Heart left ventricle (tissue), 16 donors: Measurements from ENCODE around the gene CCDC187. TPM values are rescaled to one million over a fixed set of nuclear protein-coding genes. Genes with fewer than 3 reads are reported as not detected.

Source experiments
- ATAC-seq, 4 donors: fragments of 200-7000 bp; cut with Tn5 transposase; one replicate each; pipeline ENCODE4 v1.9.1; 2020 to 2022; ENCODE audit warnings: moderate library complexity in 4 of 4, mild to moderate bottlenecking in 3 of 4, moderate number of reproducible peaks in 1 of 4
- DNase-seq, 5 donors: peaks; one replicate each; pipeline ENCODE4 v3.0.0-alpha.2; 2020
- H3K27ac ChIP-seq, 12 donors: fragments of 200-600 bp; sonication (generic) in 4 of 12; one replicate each; pipeline versions ENCODE4 v1.5.0 to v1.8.0; 2016 to 2022; ENCODE audit warnings: mild to moderate bottlenecking in 2 of 12
- H3K27me3 ChIP-seq, 9 donors: fragments of 200-600 bp; sonication (generic) in 2 of 9; one replicate each; pipeline versions ENCODE4 v1.5.1 to v1.8.0; 2016 to 2022; ENCODE audit warnings: mild to moderate bottlenecking in 3 of 9
- H3K36me3 ChIP-seq, 9 donors: fragments of 200-600 bp; sonication (generic) in 2 of 9; one replicate each; pipeline versions ENCODE4 v1.5.0 to v1.8.0; 2018 to 2022; ENCODE audit warnings: mild to moderate bottlenecking in 2 of 9
- H3K4me1 ChIP-seq, 12 donors: fragments of 200-600 bp; sonication (generic) in 4 of 12; one replicate each; pipeline versions ENCODE4 v1.5.0 to v1.8.0; 2016 to 2022; ENCODE audit warnings: mild to moderate bottlenecking in 3 of 12
- H3K4me3 ChIP-seq, 12 donors: fragments of 200-600 bp; sonication (generic) in 4 of 12; one replicate each; pipeline versions ENCODE4 v1.5.0 to v1.8.0; 2017 to 2022; ENCODE audit warnings: mild to moderate bottlenecking in 9 of 12, moderate library complexity in 4 of 12
- H3K9me3 ChIP-seq, 12 donors: fragments of 200-600 bp; sonication (generic) in 4 of 12; one replicate each; pipeline versions ENCODE4 v1.5.0 to v1.8.0; 2016 to 2022; ENCODE audit warnings: mild to moderate bottlenecking in 1 of 12
- POLR2A ChIP-seq, 2 donors: fragments of 450-650 bp; IDR thresholded peaks; one replicate each; pipeline ENCODE4 v1.6.1; 2017; ENCODE audit warnings: antibody characterized with exemption in 2 of 2, mild to moderate bottlenecking in 2 of 2, moderate library complexity in 2 of 2
- WGBS, 4 donors: extraction: QIAGEN DNeasy Blood & Tissue Kit in 2 of 4; methylation state at CpG; one replicate each; pipeline versions ENCODE4 v1.1.5 to v1.1.7; 2013 to 2018; 5-methylcytosine and 5-hydroxymethylcytosine counted together
- intact Hi-C, 10 donors: fragments of 100-400 bp; cut with DNase I; formaldehyde crosslinking; loops; one replicate each; pipeline versions ENCODE4 v1.11.1 to v1.14.2; 2022
- polyA plus RNA-seq, 2 donors: library from polyadenylated mRNA; stranded (reverse); fragments of 200-250 nt; gene quantifications; one replicate each; pipeline ENCODE4 v1.2.3, GENCODE V29; 2013
- total RNA-seq, 9 donors: library from RNA; depleted of rRNA in 2 of 9; stranded (reverse); fragments of >200 nt in 2 of 9; fragmentation: NEBNext Ultra II Directional in 3 of 9; extraction: Animal tissue kit (Norgen Biotek cat#: 25700) in 3 of 9; gene quantifications; one replicate each; pipeline versions ENCODE4 v1.1.0 to v1.2.4, GENCODE V29; 2016 to 2023
- TF ChIP-seq, protein P1 (sequence below), 12 donors: fragments of 200-600 bp; sonication (generic) in 4 of 12; IDR thresholded peaks; one replicate each; pipeline versions ENCODE4 v1.5.0 to v1.8.0; 2018 to 2022; ENCODE audit warnings: antibody characterized with exemption in 12 of 12, mild to moderate bottlenecking in 5 of 12
- donor health status: ischemic (EF 13 %, LVEDD 7.1; RV severe dilation, severe dysfunction).
- donor health status: healthy with polysubstance abuse.
- donor health status: DM: no; HTN: yes; CAD: no.
- donor health status: DM: no; HTN: no; CAD: no.
- donor health status: ischemic (EF 25% LVEDD 6.9; RV normal size, moderate dysfunction).
- donor health status: ischemic (EF 25% LVEDD 5.7; RV mildly dilated, moderate dysfunction).
- donor health status: healthy.
- donor health status: DM: yes; HTN: yes; CAD: no.
- donor health status: ischemic (EF 35%, LVEDD 5.7; RV mildly dilated, moderate dysfunction).
- donor health status: nonischemic (EF 11% LVEDD 7.7; RV severe dilation, severe dysfunction).
- donor health status: DM: yes; HTN: yes; CAD: no.
- donor health status: PGD.
- donor health status: ischemic (EF 29% LVEDD 5.4; RV normal size, mild dysfunction).
- donor health status: nonischemic (EF 23%, LVEDD 6.1; RV moderate dilation, normal function).

Gene CCDC187
- total and polyA plus RNA-seq, 11 donors: 0.04 TPM; not detected in 10

DNA sequence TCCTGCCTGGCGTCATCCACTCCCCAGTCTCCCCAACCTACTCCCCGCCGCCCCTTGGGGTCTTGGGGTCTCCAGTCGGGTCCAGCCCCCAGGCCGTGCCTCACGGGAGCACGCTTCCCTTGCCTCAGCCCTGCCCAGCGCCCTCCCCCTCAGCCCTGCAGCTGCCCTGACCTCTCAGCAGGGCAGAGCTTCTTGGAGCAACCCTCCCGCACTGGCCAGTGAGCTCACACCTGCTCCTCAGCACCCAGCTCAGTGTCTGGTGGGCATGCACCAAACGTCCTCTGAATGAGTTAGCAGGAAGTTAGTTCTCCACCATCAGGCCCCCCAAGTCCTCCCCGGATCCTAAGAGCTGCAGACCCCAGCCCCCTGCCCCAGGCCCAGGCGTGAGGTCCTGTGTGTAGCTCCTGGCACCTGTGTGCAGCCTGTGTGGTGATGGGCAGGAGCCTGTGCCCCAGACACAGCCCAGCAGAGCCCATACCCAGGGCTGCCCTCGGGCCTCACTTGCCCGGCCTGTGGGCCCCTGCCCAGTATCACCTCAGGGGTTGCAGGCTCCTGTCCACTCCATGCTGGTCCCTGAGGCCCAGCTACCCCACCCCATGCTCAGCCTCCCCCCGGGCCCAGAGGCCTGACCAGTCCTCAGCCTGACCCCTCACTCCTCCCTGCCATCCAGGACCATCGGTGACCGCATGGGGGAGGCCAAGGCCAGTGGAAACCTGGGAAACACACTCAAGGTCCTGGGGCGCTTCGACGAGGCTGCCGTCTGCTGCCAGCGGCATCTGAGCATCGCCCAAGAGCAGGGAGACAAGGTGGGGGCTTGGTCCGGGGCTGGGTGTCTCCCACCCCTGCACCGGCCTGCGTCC lies 31.6 kb upstream of the CCDC187 start:
- ATAC-seq (peak in 1 of 4 donors; percentile 5), DNase-seq (no peak)
- Histone ChIP-seq H3K27ac (no peak overlapping the region), H3K4me1 (peaks cover 0 to 11% (median 1%) of the 10 kb centered on the region in 12 donors), H3K27me3 (no peaks in the 10 kb centered on the region), H3K36me3 (peaks cover 0 to 38% (median 8%) of the 10 kb centered on the region in 9 donors), H3K4me3 (no peak overlapping the region), H3K9me3 (no peaks in the 10 kb centered on the region)
- 85 to 90% (median 87%) methylated on average over 14 to 26 of the region's 26 CpGs for WGBS, 4 donors
- TF ChIP-seq, protein P1, sequence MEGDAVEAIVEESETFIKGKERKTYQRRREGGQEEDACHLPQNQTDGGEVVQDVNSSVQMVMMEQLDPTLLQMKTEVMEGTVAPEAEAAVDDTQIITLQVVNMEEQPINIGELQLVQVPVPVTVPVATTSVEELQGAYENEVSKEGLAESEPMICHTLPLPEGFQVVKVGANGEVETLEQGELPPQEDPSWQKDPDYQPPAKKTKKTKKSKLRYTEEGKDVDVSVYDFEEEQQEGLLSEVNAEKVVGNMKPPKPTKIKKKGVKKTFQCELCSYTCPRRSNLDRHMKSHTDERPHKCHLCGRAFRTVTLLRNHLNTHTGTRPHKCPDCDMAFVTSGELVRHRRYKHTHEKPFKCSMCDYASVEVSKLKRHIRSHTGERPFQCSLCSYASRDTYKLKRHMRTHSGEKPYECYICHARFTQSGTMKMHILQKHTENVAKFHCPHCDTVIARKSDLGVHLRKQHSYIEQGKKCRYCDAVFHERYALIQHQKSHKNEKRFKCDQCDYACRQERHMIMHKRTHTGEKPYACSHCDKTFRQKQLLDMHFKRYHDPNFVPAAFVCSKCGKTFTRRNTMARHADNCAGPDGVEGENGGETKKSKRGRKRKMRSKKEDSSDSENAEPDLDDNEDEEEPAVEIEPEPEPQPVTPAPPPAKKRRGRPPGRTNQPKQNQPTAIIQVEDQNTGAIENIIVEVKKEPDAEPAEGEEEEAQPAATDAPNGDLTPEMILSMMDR (IDR thresholded peaks at IDR 0.05): no peak
- no peak for TF ChIP-seq POLR2A (IDR thresholded peaks at IDR 0.05)
- intact Hi-C loops: loop anchor here in 4 of 10 donors (5.0 to 10.0 kb wide), 2 partner anchors 67 to 69 kb away; partner anchors contain the start of gene SNAPC4 (in 4 of the 4)

DNA sequence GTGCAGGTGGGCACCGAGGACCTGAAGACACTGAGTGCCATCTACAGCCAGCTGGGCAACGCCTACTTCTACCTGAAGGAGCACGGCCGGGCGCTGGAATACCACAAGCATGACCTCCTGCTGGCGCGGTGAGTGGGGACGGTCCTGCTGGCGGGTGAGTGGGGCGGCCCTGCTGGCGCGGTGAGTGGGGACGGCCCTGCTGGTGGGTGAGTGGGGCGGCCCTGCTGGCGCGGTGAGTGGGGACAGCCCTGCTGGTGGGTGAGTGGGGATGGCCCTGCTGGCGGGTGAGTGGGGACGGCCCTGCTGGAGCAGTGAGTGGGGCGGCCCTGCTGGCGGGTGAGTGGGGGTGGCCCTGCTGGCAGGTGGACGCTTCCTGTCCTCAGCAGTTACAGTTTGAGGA lies 30.6 kb upstream of the CCDC187 start:
- 95 to 97% (median 96%) methylated on average over 18 to 21 of the region's 21 CpGs for WGBS, 4 donors
- Histone ChIP-seq H3K27me3 (no peaks in the 10 kb centered on the region), H3K36me3 (peaks cover 0 to 38% (median 8%) of the 10 kb centered on the region in 9 donors), H3K9me3 (no peaks in the 10 kb centered on the region), H3K4me3 (no peak overlapping the region), H3K27ac (no peak overlapping the region), H3K4me1 (peaks cover 0 to 17% (median under 1%) of the 10 kb centered on the region in 12 donors)
- intact Hi-C loops: loop anchor here in 1 of 10 donors (10.0 kb wide), 1 partner anchor 70 kb away; the partner anchor contains the start of gene SNAPC4
- TF ChIP-seq POLR2A (IDR thresholded peaks at IDR 0.05): no peak
- TF ChIP-seq, protein P1 (IDR thresholded peaks at IDR 0.05): no peak
- ATAC-seq: no peak
- no peak for DNase-seq

- no peak for TF ChIP-seq POLR2A (IDR thresholded peaks at IDR 0.05)
- TF ChIP-seq, protein P1 (IDR thresholded peaks at IDR 0.05): no peak
- Histone ChIP-seq H3K4me3 (no peak overlapping the region), H3K9me3 (no peaks in the 10 kb centered on the region), H3K27ac (no peak overlapping the region), H3K4me1 (peaks cover 2 to 24% (median 9%) of the 10 kb centered on the region in 12 donors), H3K36me3 (peaks cover 0 to 34% (median 7%) of the 10 kb centered on the region in 9 donors), H3K27me3 (no peaks in the 10 kb centered on the region)
- intact Hi-C loops: loop anchor here in 1 of 10 donors (10.0 kb wide), 1 partner anchor 71 kb away; the partner anchor contains the start of gene SNAPC4
- ATAC-seq (no peak), DNase-seq (no peak)
- 92 to 96% (median 95%) methylated on average over 9 to 17 of the region's 17 CpGs for WGBS, 4 donors
Measured at GRCh38 chr9:136333486-136333885, 29.6 kb upstream of the CCDC187 start.

DNA sequence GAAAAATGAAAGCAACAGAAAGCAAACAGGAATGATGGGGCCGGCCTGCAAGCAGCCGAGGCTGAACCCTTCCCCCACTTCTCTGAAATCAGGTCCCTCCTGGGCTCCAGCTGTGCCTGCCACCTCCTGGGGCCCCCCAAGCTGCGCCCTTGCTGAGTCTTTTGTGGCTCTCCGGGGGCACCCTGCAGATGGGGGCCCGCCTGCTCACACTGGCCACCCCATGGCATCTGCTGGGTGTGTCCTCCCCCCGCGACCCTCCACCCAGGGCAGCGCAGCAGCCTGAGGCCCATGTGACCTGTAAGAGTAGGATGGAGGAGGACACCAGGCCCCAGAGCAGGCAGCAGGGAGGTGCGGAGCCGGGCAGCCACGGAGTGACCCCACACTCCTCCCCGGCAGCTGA lies 29.2 kb upstream of the CCDC187 start:
- no peak overlapping the region for H3K4me3 ChIP-seq
- no peak overlapping the region for H3K27ac ChIP-seq
- 91 to 96% (median 93%) methylated on average over 5 to 12 of the region's 12 CpGs for WGBS, 4 donors
- H3K27me3 ChIP-seq: no peaks in the 10 kb centered on the region
- no peak for TF ChIP-seq POLR2A (IDR thresholded peaks at IDR 0.05)
- TF ChIP-seq, protein P1 (IDR thresholded peaks at IDR 0.05): no peak
- H3K4me1 ChIP-seq: peaks cover 5 to 28% (median 14%) of the 10 kb centered on the region in 12 donors
- intact Hi-C loops: loop anchor here in 1 of 10 donors (10.0 kb wide), 1 partner anchor 72 kb away; the partner anchor contains the start of gene SNAPC4
- H3K9me3 ChIP-seq: no peaks in the 10 kb centered on the region
- ATAC-seq (no peak), DNase-seq (peak in 1 of 5 donors; percentile 42)
- peaks cover 0 to 29% (median 5%) of the 10 kb centered on the region in 9 donors for H3K36me3 ChIP-seq
